ENCODE measurements around the gene REP15. TPM values are rescaled to one million over a fixed set of nuclear protein-coding genes. Genes with fewer than 3 reads are reported as not detected.

REP15 gene
- total and polyA plus RNA-seq, 2 of the 8 experiments (the other 6 are each of a cell fraction or from before 2014, with no cell fraction given): 0.06 to 0.73 TPM

DNA sequence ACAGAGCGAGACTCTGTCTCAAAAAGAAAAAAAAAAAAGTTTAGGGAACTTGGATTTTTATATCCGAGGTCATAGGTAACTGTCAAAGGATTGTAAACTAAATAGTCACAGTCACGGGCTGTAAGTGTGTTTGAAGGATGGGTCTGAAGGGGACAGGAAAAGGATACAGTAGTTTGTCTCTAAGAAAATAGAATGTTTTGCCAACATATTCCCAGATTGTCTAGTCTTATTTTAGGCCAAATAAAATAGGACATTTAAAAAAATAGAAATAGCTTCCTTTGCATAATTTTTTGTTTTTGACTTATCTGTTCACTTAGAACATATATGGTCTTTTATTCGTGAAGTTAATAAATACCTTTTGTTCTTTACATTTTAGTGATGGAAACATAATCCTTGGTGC is 24.2 kb upstream of the REP15 start:
- Histone ChIP-seq H4K20me1 (replicated peaks in 1 of 2; ENCODE audit: control insufficient read depth in 1 of 2, insufficient read depth in 2 of 2, low read length in 2 of 2) (no peaks in the 10 kb centered on the region), H2BK120ac (replicated peaks; ENCODE audit: low read depth, low read length) (no peak overlapping the region), H3K9ac (replicated peaks in 1 of 4; ENCODE audit: extremely low read depth in 1 of 4, low read depth in 3 of 4, low read length in 3 of 4) (no peak overlapping the region), H2BK12ac (ENCODE audit: low read depth, low read length) (no peak overlapping the region), H2BK5ac (ENCODE audit: low read depth, low read length) (no peak overlapping the region), H4K91ac (replicated peaks; ENCODE audit: insufficient read length, low read length) (no peak overlapping the region), H3K4ac (replicated peaks; ENCODE audit: insufficient read length, low read depth, low read length) (no peak overlapping the region), H3K56ac (replicated peaks; ENCODE audit: insufficient read length, low read depth, low read length) (no peak overlapping the region), H3K79me2 (ENCODE audit: control insufficient read depth in 1 of 2, insufficient read depth in 2 of 2, low read length in 2 of 2) (no peaks in the 10 kb centered on the region), H3K9me3 (ENCODE audit: insufficient read depth in 2 of 2, low read depth in 1 of 2, low read length in 1 of 2) (no peaks in the 10 kb centered on the region), H3K4me2 (ENCODE audit: insufficient read depth in 1 of 2, low read depth in 2 of 2, low read length in 2 of 2) (no peak overlapping the region), H4K8ac (ENCODE audit: extremely low read depth, insufficient read depth, low read length) (no peak overlapping the region), H3K4me1 (replicated peaks in 1 of 4; ENCODE audit: control insufficient read depth in 3 of 4, insufficient read depth in 4 of 4, low read length in 3 of 4) (no peaks in the 10 kb centered on the region), H3K79me1 (ENCODE audit: low read depth, low read length) (no peaks in the 10 kb centered on the region), H3K18ac (ENCODE audit: extremely low read depth, low read length) (no peak overlapping the region), H2BK15ac (ENCODE audit: low read length) (no peak overlapping the region), H3K4me3 (ENCODE audit: extremely low read depth in 1 of 4, insufficient read depth in 2 of 4, low read depth in 3 of 4, low read length in 4 of 4) (no peak overlapping the region), H3K14ac (ENCODE audit: insufficient read length) (no peak overlapping the region), H3K23me2 (ENCODE audit: low read depth, low read length) (no peaks in the 10 kb centered on the region), H2AK5ac (ENCODE audit: low read depth, low read length) (no peak overlapping the region), H3K27me3 (replicated peaks in 1 of 4; ENCODE audit: control insufficient read depth in 3 of 4, extremely low read depth in 1 of 4, insufficient read depth in 3 of 4, low read length in 3 of 4) (no peaks in the 10 kb centered on the region), H3K36me3 (ENCODE audit: control insufficient read depth in 2 of 4, insufficient read depth in 4 of 4, low read length in 3 of 4) (peaks cover 0 to 5% (median 1%) of the 10 kb centered on the region in 4 experiments; a peak in 1 of 8 replicates), H3K23ac (ENCODE audit: insufficient read length) (no peak overlapping the region), H2BK20ac (ENCODE audit: low read length) (no peak overlapping the region), H2AFZ (ENCODE audit: low read length) (no peak overlapping the region), H3K27ac (ENCODE audit: low read depth, low read length) (no peak overlapping the region), H4K5ac (ENCODE audit: insufficient read length, low read depth, low read length) (no peak overlapping the region)
- DNase-seq (ENCODE audit: low read depth in 1 of 2, low spot score in 2 of 2) (no peak), FAIRE-seq (no peak)
- WGBS, 2 experiments (ENCODE audit: extremely low coverage in 1 of 2, insufficient coverage in 1 of 2, insufficient read length in 1 of 2, insufficient replicate concordance in 2 of 2, low coverage in 1 of 2, low lambda C conversion rate in 2 of 2, missing lambda C conversion rate in 1 of 2): 84% methylated on average over 4 of the region's 4 CpGs; no CpG with 5 or more reads in 1 of the 2 experiments
- TF ChIP-seq CHD1 (IDR thresholded peaks at IDR 0.05; ENCODE audit: low read depth, low read length): no peak
- POLR2A ChIA-PET (ENCODE audit: partially characterized antibody): no interaction called here
- CTCF ChIA-PET (ENCODE audit: partially characterized antibody): interaction anchor here (0.7 kb wide), 1 partner anchor 12 kb away, joined by 3 read pairs; no protein-coding TSS in a partner anchor
